ENCODE data around the gene TMEM115. TPM values are rescaled to one million over a fixed set of nuclear protein-coding genes. Genes with fewer than 3 reads are reported as not detected.

TMEM115 gene
- total RNA-seq, 2 donors from 2014 or later = 42.1 to 45.0 TPM

DNA sequence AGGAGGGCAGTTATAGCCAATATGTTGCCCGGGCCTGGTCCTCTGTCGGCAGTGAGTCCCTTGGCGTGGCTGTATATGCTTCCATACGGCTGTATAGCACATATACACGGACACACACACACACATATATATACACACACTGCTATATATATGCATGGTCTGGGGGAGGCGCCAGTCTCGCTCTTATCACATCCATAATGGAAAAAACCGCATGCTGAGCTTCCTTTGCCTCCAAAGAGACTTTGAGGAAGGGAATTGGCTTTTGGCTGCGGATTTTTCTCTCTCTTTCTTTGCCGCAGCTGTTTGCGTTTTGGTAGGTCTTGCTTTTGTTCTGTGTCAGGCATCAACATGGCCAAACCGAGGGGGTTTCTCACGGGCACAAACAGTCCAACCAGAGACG lies 11.3 kb upstream of the TMEM115 start:
- intact Hi-C loops (cut with DNase I) = no loop called here
- Histone ChIP-seq H3K27ac (no peak overlapping the region), H3K9ac (ENCODE audit: low read depth in 2 of 2, low read length in 2 of 2) (no peak overlapping the region), H3K4me3 (no peak overlapping the region), H3K36me3 (no peaks in the 10 kb centered on the region), H3K4me1 (no peaks in the 10 kb centered on the region), H3K9me3 (no peaks in the 10 kb centered on the region), H3K27me3 (no peaks in the 10 kb centered on the region)
- DNase-seq = no peak
- TF ChIP-seq, protein P1, sequence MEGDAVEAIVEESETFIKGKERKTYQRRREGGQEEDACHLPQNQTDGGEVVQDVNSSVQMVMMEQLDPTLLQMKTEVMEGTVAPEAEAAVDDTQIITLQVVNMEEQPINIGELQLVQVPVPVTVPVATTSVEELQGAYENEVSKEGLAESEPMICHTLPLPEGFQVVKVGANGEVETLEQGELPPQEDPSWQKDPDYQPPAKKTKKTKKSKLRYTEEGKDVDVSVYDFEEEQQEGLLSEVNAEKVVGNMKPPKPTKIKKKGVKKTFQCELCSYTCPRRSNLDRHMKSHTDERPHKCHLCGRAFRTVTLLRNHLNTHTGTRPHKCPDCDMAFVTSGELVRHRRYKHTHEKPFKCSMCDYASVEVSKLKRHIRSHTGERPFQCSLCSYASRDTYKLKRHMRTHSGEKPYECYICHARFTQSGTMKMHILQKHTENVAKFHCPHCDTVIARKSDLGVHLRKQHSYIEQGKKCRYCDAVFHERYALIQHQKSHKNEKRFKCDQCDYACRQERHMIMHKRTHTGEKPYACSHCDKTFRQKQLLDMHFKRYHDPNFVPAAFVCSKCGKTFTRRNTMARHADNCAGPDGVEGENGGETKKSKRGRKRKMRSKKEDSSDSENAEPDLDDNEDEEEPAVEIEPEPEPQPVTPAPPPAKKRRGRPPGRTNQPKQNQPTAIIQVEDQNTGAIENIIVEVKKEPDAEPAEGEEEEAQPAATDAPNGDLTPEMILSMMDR (IDR thresholded peaks at IDR 0.05) = no peak

DNA sequence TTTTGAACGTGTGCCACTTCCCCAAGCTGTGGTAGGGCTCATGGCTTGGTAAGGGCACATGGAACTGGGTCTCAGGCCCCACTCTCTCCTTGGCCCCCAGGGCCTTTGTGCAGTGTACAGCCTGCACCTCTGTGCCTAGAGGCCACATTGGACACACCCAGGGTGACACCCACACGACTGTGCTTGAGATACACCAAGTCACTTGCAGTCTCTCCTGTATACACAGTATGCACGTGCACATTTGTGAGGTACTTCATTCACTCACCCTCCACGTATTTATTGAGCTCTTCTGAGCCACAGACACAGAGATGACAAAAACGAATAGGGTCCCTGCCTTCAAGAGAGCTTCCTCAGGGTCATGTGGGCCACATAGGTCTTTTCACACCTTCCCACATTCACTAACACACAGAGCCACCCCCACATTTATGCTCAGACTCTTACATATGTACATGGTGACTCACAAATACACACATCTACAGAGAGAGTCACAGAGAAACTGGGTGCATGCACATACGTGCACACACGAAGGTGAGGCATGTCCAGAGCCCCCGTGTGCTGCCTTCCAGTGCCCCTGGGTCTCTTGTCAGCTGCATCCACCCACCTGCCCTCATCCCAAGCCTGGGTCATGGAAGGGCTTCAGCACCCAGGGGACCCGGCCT lies 9.8 kb upstream of the TMEM115 start:
- TF ChIP-seq, protein P1 (IDR thresholded peaks at IDR 0.05) = no peak
- intact Hi-C loops (cut with DNase I) = loop anchor here (5.0 kb wide), 1 partner anchor 178 kb away; no protein-coding TSS in a partner anchor

DNA sequence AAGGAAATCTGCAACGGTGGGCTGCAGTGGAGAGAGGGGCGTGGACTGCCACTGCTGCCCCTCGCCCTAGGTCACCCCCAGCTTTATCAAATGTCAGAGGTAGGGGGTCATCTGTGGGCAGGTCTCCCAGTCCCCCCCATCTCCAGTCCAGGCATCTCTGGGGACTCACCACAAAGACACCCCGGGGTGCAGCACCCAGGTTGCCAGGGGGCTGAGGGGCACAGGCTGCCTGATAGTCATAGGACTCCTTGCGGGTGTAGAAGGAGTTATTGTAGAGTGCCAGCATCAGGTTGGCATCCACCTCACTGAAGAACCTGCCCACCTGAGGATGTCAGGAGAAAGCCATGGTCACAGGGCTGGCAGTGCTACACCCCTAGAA lies 6.5 kb upstream of the TMEM115 start:
- Histone ChIP-seq H3K27ac (no peak overlapping the region), H3K4me3 (peak overlapping the region; percentile 66), H3K4me1 (no peaks in the 10 kb centered on the region), H3K9ac (ENCODE audit: low read depth in 2 of 2, low read length in 2 of 2) (peak overlapping the region; percentile 62 to 84), H3K9me3 (no peaks in the 10 kb centered on the region), H3K36me3 (no peaks in the 10 kb centered on the region), H3K27me3 (no peaks in the 10 kb centered on the region)
- intact Hi-C loops (cut with DNase I) = loop anchor here (5.0 kb wide), 1 partner anchor 181 kb away; no protein-coding TSS in a partner anchor
- TF ChIP-seq, protein P1 (IDR thresholded peaks at IDR 0.05) = no peak
- no peak for DNase-seq

More for the DNA sequence above, 9.8 kb upstream of the TMEM115 start:
- Histone ChIP-seq H3K9me3 (no peaks in the 10 kb centered on the region), H3K4me1 (no peaks in the 10 kb centered on the region), H3K27me3 (no peaks in the 10 kb centered on the region), H3K36me3 (no peaks in the 10 kb centered on the region), H3K9ac (ENCODE audit: low read depth in 2 of 2, low read length in 2 of 2) (no peak overlapping the region), H3K4me3 (no peak overlapping the region), H3K27ac (no peak overlapping the region)
- no peak for DNase-seq

DNA sequence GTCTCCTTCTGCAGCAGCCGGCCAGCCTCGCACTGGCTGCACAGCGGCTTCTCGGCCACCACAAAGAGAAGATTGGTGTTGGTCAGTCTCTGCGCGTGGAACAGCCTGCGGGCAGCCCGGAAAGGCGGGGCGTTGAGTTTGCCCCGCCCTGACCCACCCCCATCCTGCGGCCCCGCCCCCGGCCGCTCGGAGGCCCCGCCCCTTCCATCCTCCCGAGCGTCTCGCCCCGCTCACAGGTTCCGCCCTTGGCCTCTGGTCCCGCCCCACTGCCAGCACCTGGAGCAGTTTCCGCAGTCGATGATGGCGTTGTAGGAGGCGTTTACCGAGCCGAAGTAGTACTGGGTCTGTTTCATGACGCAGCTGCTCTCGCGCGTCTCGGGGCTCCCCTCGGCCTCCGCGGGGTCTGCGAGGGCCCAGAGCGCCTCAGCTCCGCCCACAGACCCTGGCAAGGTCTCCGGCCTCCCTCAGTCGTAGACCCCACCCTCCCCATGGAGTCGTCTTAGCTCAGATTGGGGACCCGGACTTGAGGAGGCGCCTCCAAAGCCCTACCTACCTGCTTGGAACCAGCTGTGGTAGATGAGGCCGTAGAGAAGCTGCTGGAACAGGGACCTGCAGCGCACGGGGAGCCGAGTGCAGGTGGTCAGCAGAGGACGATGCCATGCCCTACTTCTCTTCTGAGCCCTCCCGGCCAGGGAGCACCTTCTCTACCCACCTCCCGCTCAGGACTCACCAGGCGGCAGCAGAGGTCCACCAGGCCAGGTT lies 5.9 kb upstream of the TMEM115 start:
- DNase-seq = peak; percentile 97
- intact Hi-C loops (cut with DNase I) = loop anchor here (5.0 kb wide), 1 partner anchor 182 kb away; no protein-coding TSS in a partner anchor
- peak overlapping the region; percentile 62 to 84 for H3K9ac ChIP-seq (ENCODE audit: low read depth in 2 of 2, low read length in 2 of 2)
- no peaks in the 10 kb centered on the region for H3K9me3 ChIP-seq
- H3K4me3 ChIP-seq = peak overlapping the region; percentile 66
- H3K27ac ChIP-seq = peak overlapping the region; percentile 70
- TF ChIP-seq, protein P1 (IDR thresholded peaks at IDR 0.05) = no peak
- no peaks in the 10 kb centered on the region for H3K27me3 ChIP-seq
- no peaks in the 10 kb centered on the region for H3K36me3 ChIP-seq
- H3K4me1 ChIP-seq = no peaks in the 10 kb centered on the region

DNA sequence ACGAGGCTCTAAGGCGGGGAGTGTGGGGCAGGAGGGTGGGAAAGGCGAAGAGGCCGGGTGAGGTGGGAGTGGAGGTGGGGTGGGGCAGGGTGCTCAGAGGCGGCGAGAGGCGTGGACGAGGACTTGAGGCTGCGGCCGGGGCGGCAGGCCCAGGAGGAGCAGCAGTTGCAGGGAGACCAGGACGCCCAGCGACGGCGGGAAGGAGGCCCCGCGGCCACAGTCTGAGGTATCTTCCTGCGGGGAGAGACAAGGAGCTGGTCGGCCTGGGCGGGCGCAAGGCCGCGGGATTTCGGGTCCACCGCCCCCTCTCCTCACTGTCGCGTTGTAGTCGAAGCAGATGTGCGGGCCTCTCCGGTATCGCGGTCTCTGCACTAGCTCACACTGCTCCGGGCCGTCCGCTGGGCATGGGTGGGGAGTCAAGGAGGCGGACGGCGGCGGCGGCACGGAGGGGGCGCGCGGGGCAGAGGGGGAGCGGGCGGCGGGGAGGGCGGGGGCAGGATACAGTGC lies 5.3 kb upstream of the TMEM115 start:
- H3K9ac ChIP-seq (ENCODE audit: low read depth in 2 of 2, low read length in 2 of 2) = peak overlapping the region in 1 of 2 donors; percentile 67

More for the DNA sequence above, 5.3 kb upstream of the TMEM115 start:
- Histone ChIP-seq H3K27ac (no peak overlapping the region), H3K36me3 (no peaks in the 10 kb centered on the region), H3K4me3 (peak overlapping the region; percentile 66), H3K27me3 (no peaks in the 10 kb centered on the region), H3K4me1 (no peaks in the 10 kb centered on the region), H3K9me3 (no peaks in the 10 kb centered on the region)
- intact Hi-C loops (cut with DNase I) = loop anchor here (5.0 kb wide), 1 partner anchor 183 kb away; no protein-coding TSS in a partner anchor
- peak; percentile 51 for DNase-seq
- TF ChIP-seq, protein P1 (IDR thresholded peaks at IDR 0.05) = no peak
